Body of pancreas (tissue), 4 donors: ENCODE data around the gene GOT2.

ENCODE experiments used
- CTCF ChIP-seq, 7 experiments: fragments of 450-650 bp in 4 of 7; fragments of 200-600 bp in 3 of 7; sonication (generic) in 3 of 7; IDR thresholded peaks; one replicate each; pipeline ENCODE4 v1.5.1; 2016 to 2019; ENCODE audit warnings: antibody characterized with exemption in 7 of 7
- POLR2A ChIP-seq, 3 donors: fragments of 450-650 bp; IDR thresholded peaks; one replicate each; pipeline ENCODE4 v1.6.1; 2016; ENCODE audit warnings: antibody characterized with exemption in 3 of 3, mild to moderate bottlenecking in 2 of 3

- TF ChIP-seq CTCF (IDR thresholded peaks at IDR 0.05), result no peak
- no peak for TF ChIP-seq POLR2A (IDR thresholded peaks at IDR 0.05)
These were observed 1.4 kb downstream of the GOT2 start for GRCh38 chr16:58732545-58733247.
